GM21360 (cell line): ENCODE results near the gene CLDN7.
A peak's percentile ranks its signal among the peaks of the same experiment; 100 is the strongest.

ENCODE experiments used
- ATAC-seq: cut with Tn5 transposase; IDR thresholded peaks from one replicate; pipeline ENCODE4 v1.9.1; 2021; ENCODE audit warnings: mild to moderate bottlenecking, moderate library complexity; ENCODE audit not compliant: unreplicated experiment

Gene CLDN7

GRCh38 chr17:7238420-7239090 is 23.7 kb downstream of the CLDN7 start:
- no peak for ATAC-seq

- ATAC-seq: no peak
These were observed 24.4 kb downstream of the CLDN7 start for GRCh38 chr17:7237761-7238419.

- ATAC-seq: no peak
These were observed 25.0 kb downstream of the CLDN7 start for GRCh38 chr17:7237266-7237760.

GRCh38 chr17:7236808-7237207 is 25.5 kb downstream of the CLDN7 start:
- ATAC-seq: no peak

GRCh38 chr17:7235693-7236665 is 26.3 kb downstream of the CLDN7 start:
- ATAC-seq: no peak

GRCh38 chr17:7234083-7234951 is 28.0 kb downstream of the CLDN7 start, which contains the start of gene DVL2:
TSS of gene DVL2 (minus strand) at chr17:7234517. CDS start at chr17:7234262, 255 bp downstream.
- ATAC-seq: peak; percentile 43

GRCh38 chr17:7233701-7234082 is 28.6 kb downstream of the CLDN7 start:
- ATAC-seq: peak; percentile 1

GRCh38 chr17:7232114-7232513 is 30.2 kb downstream of the CLDN7 start:
- ATAC-seq: no peak

GRCh38 chr17:7229504-7229903 is 32.8 kb downstream of the CLDN7 start:
- ATAC-seq: no peak

GRCh38 chr17:7228920-7229319 is 33.4 kb downstream of the CLDN7 start:
- no peak for ATAC-seq

GRCh38 chr17:7226721-7227710 is 35.3 kb downstream of the CLDN7 start:
- ATAC-seq: no peak

- no peak for ATAC-seq
These were observed 36.5 kb downstream of the CLDN7 start for GRCh38 chr17:7225711-7226331.

GRCh38 chr17:7224661-7225111 is 37.6 kb downstream of the CLDN7 start:
- ATAC-seq: no peak

GRCh38 chr17:7224110-7224509 is 38.2 kb downstream of the CLDN7 start:
- ATAC-seq: no peak

- ATAC-seq: no peak
These were observed 38.9 kb downstream of the CLDN7 start for GRCh38 chr17:7223375-7223774.

GRCh38 chr17:7222972-7223292 is 39.3 kb downstream of the CLDN7 start:
- ATAC-seq: no peak

- no peak for ATAC-seq
These were observed 39.9 kb downstream of the CLDN7 start for GRCh38 chr17:7222093-7222971.
